ENCODE data around the gene CCDC117.
"Not testable (repeated sequence)": the region's sequence is repeated elsewhere in the genome, so short reads cannot be mapped to it uniquely, and the experiment has no call there.

CCDC117 gene

DNA sequence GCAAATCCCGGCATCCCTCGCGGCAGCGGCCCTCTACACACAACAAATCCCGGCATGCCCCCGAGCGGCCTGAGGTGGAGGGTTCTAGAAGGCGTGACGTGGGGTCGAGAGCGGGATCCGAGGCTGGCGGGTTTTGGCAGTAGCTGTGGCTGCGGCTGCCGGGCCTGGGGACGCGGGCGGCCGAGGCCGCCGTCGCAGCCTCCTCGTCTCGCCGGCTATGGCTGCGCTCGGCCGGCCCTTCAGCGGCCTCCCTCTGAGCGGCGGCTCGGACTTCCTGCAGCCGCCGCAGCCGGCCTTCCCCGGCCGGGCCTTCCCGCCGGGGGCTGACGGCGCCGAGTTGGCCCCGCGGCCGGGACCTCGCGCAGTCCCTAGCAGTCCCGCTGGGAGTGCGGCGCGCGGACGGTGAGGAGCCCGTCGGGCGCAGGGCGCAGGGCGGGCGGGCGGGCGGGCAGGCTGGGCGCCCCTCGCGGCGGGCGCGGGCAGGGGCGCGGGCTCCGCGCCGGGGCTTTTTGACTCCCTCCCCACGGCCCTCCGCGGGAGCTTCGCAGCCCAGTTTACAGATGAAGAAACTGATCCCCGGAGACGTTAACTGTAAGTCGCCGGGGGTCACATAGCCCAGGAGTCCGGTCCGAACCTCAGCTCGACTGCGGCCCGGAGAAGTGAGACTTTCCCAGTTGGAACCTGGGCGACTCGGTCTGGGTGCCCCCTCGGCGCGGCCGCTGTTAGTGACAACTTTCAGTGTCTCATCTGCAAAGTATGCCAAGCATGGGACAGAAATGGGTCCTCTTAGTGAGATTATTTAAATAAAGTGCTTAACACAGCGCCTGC lies at the start of gene CCDC117:
Gene CCDC117 (plus strand): TSS at position 63 of the 828 bp plus-strand sequence. CDS start 155 bp downstream, at position 218.
- DNase-seq: peak; percentile 97

DNA sequence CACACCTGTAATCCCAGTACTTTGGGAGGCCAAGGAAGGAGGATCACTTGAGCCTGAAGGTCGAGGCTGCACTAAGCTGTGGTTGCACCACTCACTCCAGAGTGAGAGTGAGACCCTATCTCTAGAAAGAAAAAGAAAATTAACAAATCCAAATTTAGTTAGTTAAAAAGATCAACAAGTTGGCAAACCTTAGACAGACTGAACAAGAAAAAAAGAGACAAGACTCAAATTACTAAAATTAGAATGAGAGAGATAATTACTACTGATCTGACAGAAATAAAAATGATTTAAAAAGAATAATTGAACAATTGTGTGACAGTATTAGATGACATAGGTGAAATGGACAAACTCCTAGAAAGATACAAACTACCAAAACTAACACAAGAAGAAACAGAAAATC lies 44.5 kb upstream of the CCDC117 start:
- no peak for DNase-seq

GRCh38 chr22:28728621-28729313 lies 43.7 kb upstream of the CCDC117 start:
- no peak for DNase-seq

- no peak for DNase-seq
Measured at GRCh38 chr22:28730179-28730578, 42.3 kb upstream of the CCDC117 start.

DNA sequence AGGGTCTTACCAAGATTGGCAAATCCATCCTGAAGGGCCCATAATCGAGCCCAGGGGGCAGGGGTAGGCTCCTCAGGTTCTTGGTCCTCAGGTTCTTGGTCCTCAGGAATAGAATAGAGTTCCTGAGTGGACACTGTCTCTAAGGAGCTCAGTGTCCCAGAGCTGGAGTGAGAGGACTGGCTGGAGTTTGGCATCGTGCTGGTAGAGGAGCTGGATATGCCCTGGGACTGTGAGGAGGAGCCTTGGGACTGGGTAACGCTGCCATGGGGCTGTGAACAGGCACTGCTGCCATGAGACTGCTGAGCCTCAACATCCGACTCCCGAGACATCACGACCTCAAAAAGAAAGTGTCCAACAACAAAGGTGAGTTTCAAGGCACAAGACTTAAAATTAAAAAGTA lies 38.1 kb upstream of the CCDC117 start:
- DNase-seq: no peak

DNA sequence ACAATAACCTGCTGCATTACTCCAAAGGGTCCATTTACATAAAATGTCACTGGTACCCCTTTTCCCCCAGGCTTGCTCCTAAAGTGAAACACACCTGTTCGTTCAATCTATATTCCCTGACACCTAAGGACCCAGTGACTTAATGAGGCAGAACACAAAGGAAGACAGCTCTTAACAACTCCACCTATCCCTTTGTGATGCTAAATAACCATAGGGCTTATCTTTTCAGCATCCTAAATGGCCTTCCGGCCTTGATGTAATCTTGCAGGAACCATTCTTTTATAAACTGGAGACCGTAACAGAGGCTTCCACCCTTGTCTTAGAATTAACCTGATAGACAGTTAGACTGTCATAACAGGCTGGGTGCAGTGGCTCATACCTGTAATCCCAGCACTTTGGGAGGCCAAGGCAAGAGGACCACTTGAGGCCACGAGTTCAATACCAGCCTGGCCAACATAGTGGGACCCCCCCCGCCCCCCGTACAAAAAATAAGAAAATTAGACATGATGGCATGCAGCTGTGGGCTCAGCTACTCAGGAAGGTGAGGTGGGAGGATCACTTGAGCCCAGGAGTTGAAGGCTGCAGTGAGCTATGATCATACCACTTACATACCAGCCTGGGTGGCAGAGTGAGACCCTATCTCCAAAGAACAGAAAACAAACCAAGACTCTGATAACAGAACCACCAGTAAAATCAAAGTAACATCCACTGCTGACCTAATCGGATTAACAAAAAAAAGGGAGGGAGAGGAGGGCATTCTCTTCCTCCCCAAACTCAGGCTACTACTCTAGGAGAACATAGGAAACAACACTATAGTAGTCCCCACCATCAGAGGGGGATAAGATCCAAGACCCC lies 36.0 kb upstream of the CCDC117 start:
- no peak for DNase-seq

- DNase-seq: no peak
Measured at GRCh38 chr22:28737701-28738100, 34.8 kb upstream of the CCDC117 start.

DNA sequence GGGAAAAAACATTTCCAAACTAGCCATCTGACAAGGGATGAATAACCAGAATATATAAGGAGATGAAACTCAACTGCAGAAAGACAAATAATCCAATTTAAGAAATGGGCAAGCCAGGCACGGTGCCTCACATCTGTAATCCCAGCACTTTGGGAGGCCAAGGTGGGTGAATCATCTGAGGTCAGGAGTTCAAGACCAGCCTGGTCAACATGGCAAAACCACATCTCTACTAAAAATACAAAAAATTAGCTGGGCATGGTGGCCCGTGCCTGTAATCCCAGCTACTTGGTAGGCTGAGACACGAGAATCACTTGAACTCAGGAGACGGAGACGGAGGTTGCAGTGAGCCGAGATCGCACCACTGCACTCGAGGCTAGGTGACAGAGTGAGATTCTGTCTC lies 33.6 kb upstream of the CCDC117 start:
- DNase-seq: not testable (repeated sequence)

GRCh38 chr22:28741200-28741784 lies 31.2 kb upstream of the CCDC117 start:
- DNase-seq: no peak

DNA sequence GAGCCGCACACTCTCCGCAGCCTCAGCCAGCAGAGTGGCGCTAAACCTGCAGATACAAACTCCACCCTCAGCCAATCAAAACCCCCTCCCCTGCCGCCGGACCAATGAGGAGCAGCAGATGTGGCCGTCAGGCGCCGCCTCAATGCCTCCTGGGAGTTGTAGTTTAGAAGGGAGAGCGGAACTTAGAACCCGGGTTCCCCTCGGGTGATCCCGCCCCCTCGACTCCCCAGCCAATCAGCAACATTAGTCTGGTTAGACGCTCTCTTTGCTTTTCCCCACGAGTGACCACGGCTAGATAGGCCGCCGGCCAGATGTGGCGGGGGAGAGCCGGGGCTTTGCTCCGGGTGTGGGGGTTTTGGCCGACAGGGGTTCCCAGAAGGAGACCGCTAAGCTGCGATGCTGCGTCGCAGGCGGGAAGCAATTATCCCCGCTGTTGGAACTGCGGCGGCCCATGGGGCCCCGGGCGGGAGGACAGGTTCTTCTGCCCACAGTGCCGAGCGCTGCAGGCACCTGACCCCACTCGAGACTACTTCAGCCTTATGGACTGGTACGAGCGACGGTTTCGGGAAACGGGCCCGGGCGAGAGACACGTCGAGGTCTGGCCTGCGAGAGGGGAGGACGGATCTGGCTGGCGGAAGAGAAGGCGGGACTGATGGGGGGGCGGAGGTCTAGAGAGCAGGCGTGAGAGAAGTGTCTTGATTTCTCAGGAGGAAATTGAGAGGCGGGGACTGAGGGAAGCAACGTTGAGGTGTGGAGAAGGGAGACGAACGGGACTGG lies 30.5 kb upstream of the CCDC117 start, which contains the start of the genes CHEK2 and HSCB:
Gene CHEK2 (minus strand): TSS at position 36 of the 777 bp plus-strand sequence. CDS start 7,099 bp downstream, outside the sequence.
Gene HSCB (plus strand): TSS at position 255 of the 777 bp plus-strand sequence. CDS start 57 bp downstream, at position 312.
- peak; percentile 99 for DNase-seq

- no peak for DNase-seq
Measured at GRCh38 chr22:28742562-28742962, 29.9 kb upstream of the CCDC117 start.

- DNase-seq: no peak
Measured at GRCh38 chr22:28743852-28744251, 28.6 kb upstream of the CCDC117 start.

DNA sequence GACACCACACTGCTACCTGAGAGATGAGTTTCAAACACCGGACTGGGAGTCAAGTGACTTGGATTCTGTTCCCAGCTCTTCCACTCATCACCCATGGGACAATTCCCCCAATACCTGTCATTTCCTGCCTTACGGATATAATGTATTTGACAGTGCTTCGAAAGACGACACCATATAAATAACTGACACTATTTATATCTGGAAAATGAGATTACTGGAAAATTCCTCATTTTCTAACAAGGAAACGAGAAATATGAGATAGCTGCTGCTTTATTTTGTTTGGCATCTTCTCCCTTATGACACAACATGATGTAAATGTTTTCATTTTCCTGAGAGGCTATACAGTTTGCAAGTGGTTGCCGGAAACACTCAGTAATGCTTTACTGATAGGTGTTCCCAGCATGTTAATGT lies 22.0 kb upstream of the CCDC117 start:
- DNase-seq: no peak

DNA sequence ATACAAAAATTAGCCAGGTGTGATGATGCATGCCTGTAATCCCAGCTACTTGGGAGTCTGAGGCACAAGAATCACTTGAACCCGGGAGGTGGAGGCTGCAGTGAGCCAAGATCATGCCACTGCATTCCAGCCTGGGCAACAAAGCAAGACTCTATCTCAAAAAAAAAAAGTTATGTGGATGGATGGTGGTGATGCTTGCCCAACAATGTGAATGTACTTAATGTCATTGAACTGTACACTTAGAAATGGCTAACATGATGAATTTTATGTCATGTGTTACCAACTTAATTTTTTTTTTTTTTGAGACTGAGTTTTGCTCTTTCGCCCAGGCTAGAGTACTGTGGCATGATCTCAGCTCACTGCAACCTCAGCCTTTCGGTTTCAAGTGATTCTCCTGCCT lies 18.0 kb upstream of the CCDC117 start:
- not testable (repeated sequence) for DNase-seq

- no peak for DNase-seq
Measured at GRCh38 chr22:28759861-28760560, 12.5 kb upstream of the CCDC117 start.

- no peak for DNase-seq
Measured at GRCh38 chr22:28761449-28761755, 11.1 kb upstream of the CCDC117 start.

- not testable (repeated sequence) for DNase-seq
Measured at GRCh38 chr22:28762000-28762399, 10.5 kb upstream of the CCDC117 start.

GRCh38 chr22:28766628-28767027 lies 5.9 kb upstream of the CCDC117 start:
- DNase-seq: no peak

GRCh38 chr22:28768701-28769393 lies 3.6 kb upstream of the CCDC117 start:
- DNase-seq: no peak

DNA sequence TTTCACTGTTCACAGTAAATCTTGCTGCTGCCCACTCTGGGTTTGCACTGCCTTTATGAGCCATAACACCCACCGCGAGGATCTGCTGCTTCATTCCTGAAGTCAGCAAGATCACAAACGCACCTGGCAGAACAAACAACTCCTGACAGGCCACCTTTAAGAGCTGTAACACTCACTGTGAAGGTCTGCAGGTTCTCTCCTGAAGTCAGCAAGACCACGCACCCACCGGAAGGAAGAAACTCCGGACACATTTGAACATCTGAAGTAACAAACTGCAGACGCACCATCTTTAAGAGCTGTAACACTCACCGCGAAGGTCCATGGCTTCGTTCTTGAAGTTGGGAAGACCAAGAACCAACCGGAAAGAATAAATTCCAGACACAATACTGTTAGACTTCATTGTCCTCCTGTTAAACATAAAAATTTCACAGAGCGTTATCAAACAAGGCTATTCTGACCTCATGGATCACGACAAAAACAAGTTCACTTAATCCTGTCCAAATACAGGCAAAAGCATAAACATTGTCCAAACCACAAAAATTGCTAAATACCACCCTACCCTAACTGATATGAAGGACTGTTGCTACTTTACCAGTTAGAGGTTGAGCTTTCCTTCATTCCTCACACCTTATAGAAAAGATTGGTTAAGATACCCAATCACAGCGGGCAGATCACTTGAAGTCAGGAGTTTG lies 3.0 kb upstream of the CCDC117 start:
- DNase-seq: no peak
